IMR-90 (cell line): ENCODE data around the gene ISOC1. TPM values are rescaled to one million over a fixed set of nuclear protein-coding genes. Genes with fewer than 3 reads are reported as not detected.

Experiments used
- ATAC-seq: fragments of 200-7000 bp; cut with Tn5 transposase; 2 replicates; pipeline ENCODE4 v1.9.1; 2020; ENCODE audit warnings: low read depth, mild to moderate bottlenecking, moderate library complexity
- BruUV-seq: library from RNA; stranded (reverse); fragments of 400-500 nt; replicated peaks from 2 replicates; lab custom pipeline; 2021; lab: Mats Ljungman, UMichigan
- CTCF ChIA-PET: fragments of 300-600 bp; formaldehyde crosslinking; extraction: SDS; loops from one replicate; lab custom pipeline; 2021; ENCODE audit warnings: antibody characterized with exemption; lab: Yijun Ruan, JAX
- POLR2A ChIA-PET: fragments of 300-600 bp; sonication (Branson Sonifier 250); formaldehyde crosslinking; loops from one replicate; lab custom pipeline; 2022; ENCODE audit warnings: antibody characterized with exemption; ENCODE audit not compliant: unreplicated experiment; lab: Charles Lee
- DNase-seq: peaks from one replicate; pipeline ENCODE4 v3.0.0; 2013
- H2AFZ ChIP-seq: replicated peaks from 2 replicates; pipeline ENCODE3; 2013; ENCODE audit warnings: low read length, mild to moderate bottlenecking; ENCODE audit not compliant: poor library complexity
- H2AK5ac ChIP-seq: 2 replicates; pipeline ENCODE4 v1.6.1; 2013; ENCODE audit warnings: low read depth, low read length, inconsistent platforms
- H2AK9ac ChIP-seq: replicated peaks from 2 replicates; pipeline ENCODE3; 2013; ENCODE audit warnings: mild to moderate bottlenecking, low read depth, low read length, moderate library complexity; ENCODE audit not compliant: poor library complexity
- H2BK120ac ChIP-seq: 2 replicates; pipeline ENCODE4 v1.6.1; 2013; ENCODE audit warnings: low read depth, low read length, inconsistent platforms
- H2BK15ac ChIP-seq: 3 replicates; pipeline ENCODE4 v1.6.1; 2013; ENCODE audit warnings: low read depth, low read length, inconsistent platforms
- H2BK20ac ChIP-seq: 2 replicates; pipeline ENCODE4 v1.6.1; 2013; ENCODE audit warnings: low read depth, mild to moderate bottlenecking, inconsistent platforms, low read length, moderate library complexity
- H2BK5ac ChIP-seq: 2 replicates; pipeline ENCODE4 v1.6.1; 2013; ENCODE audit warnings: mild to moderate bottlenecking, low read depth, low read length, inconsistent platforms; ENCODE audit not compliant: poor library complexity, severe bottlenecking
- H3K14ac ChIP-seq: replicated peaks from 2 replicates; pipeline ENCODE4 v1.6.1; 2013; ENCODE audit warnings: low read depth, low read length, inconsistent platforms
- H3K18ac ChIP-seq: 2 replicates; pipeline ENCODE4 v1.6.1; 2013; ENCODE audit warnings: low read depth, low read length, control low read depth
- H3K23ac ChIP-seq: 2 replicates; pipeline ENCODE4 v1.6.1; 2013; ENCODE audit warnings: low read depth, low read length, inconsistent platforms
- H3K27ac ChIP-seq: 2 replicates; pipeline ENCODE4 v1.5.1; 2013; ENCODE audit warnings: mild to moderate bottlenecking, control low read depth, low read length; ENCODE audit not compliant: insufficient read depth
- H3K27me3 ChIP-seq: 2 replicates; pipeline ENCODE4 v1.6.1; 2013; ENCODE audit warnings: low read length; ENCODE audit not compliant: control insufficient read depth, insufficient read depth
- H3K36me3 ChIP-seq: 2 replicates; pipeline ENCODE4 v1.6.1; 2013; ENCODE audit warnings: low read length, mixed read lengths; ENCODE audit not compliant: control insufficient read depth, insufficient read depth
- H3K4ac ChIP-seq: 2 replicates; pipeline ENCODE4 v1.6.1; 2013; ENCODE audit warnings: low read depth, low read length, inconsistent platforms
- H3K4me1 ChIP-seq: 2 replicates; pipeline ENCODE4 v1.6.1; 2013; ENCODE audit warnings: low read length, mixed read lengths; ENCODE audit not compliant: control insufficient read depth, insufficient read depth
- H3K4me2 ChIP-seq: 2 replicates; pipeline ENCODE4 v1.6.1; 2013; ENCODE audit warnings: low read depth, mild to moderate bottlenecking, control low read depth, low read length, moderate library complexity
- H3K4me3 ChIP-seq: 2 replicates; pipeline ENCODE4 v1.5.1; 2013; ENCODE audit warnings: low read depth, mild to moderate bottlenecking, control low read depth, low read length, moderate library complexity; ENCODE audit not compliant: insufficient read depth
- H3K56ac ChIP-seq: 2 replicates; pipeline ENCODE4 v1.6.1; 2013; ENCODE audit warnings: low read length, inconsistent platforms; ENCODE audit not compliant: insufficient read depth; ENCODE audit errors: extremely low read depth
- H3K79me1 ChIP-seq, 2 experiments: 2 replicates each; pipeline ENCODE4 v1.6.1; 2013; ENCODE audit warnings: low read length in 2 of 2, inconsistent platforms in 1 of 2, low read depth in 1 of 2
- H3K9ac ChIP-seq: 2 replicates; pipeline ENCODE4 v1.6.1; 2013; ENCODE audit warnings: low read depth, low read length, control low read depth
- H3K9me1 ChIP-seq: 2 replicates; pipeline ENCODE4 v1.6.1; 2013; ENCODE audit warnings: low read length, inconsistent platforms; ENCODE audit not compliant: insufficient read depth
- H3K9me3 ChIP-seq: 2 replicates; pipeline ENCODE4 v1.6.1; 2013; ENCODE audit warnings: low read length; ENCODE audit not compliant: control insufficient read depth, insufficient read depth
- H4K20me1 ChIP-seq: 2 replicates; pipeline ENCODE4 v1.6.1; 2013; ENCODE audit warnings: low read length, inconsistent platforms; ENCODE audit not compliant: insufficient read depth
- H4K5ac ChIP-seq: 2 replicates; pipeline ENCODE4 v1.6.1; 2013; ENCODE audit warnings: mild to moderate bottlenecking, low read depth, low read length, control low read depth
- H4K8ac ChIP-seq, 2 experiments: 2 replicates each; pipeline ENCODE4 v1.6.1; 2013; ENCODE audit warnings: low read depth in 2 of 2, low read length in 2 of 2, control low read depth in 1 of 2, inconsistent platforms in 1 of 2
- H4K91ac ChIP-seq: 2 replicates; pipeline ENCODE4 v1.6.1; 2013; ENCODE audit warnings: low read depth, low read length, inconsistent platforms; ENCODE audit not compliant: insufficient read depth
- RAD21 ChIP-seq: IDR thresholded peaks from 2 replicates; pipeline ENCODE4 v1.6.1; 2012; ENCODE audit warnings: low read length, improper control_type of control experiment
- RFX5 ChIP-seq: IDR thresholded peaks from 2 replicates; pipeline ENCODE4 v1.8.0; 2012; ENCODE audit warnings: low read depth, mild to moderate bottlenecking, low read length, moderate library complexity
- WGBS, 2 experiments: methylation state at CpG; one replicate each; pipeline versions ENCODE4 v1.1.5 to v1.1.7; 2013; ENCODE audit warnings: missing lambda C conversion rate in 2 of 2; ENCODE audit not compliant: insufficient read length in 1 of 2; ENCODE audit errors: extremely low coverage in 2 of 2; 5-methylcytosine and 5-hydroxymethylcytosine counted together
- dilution Hi-C: fragments of 300-500 bp; cut with HindIII; formaldehyde crosslinking; loops from one replicate; pipeline ENCODE4 v1.14.3; 2018; ENCODE audit warnings: low sequenced_read_pairs; ENCODE audit not compliant: unreplicated experiment
- in situ Hi-C: fragments of 300-500 bp; cut with MboI; formaldehyde crosslinking; loops from 3 replicates; pipeline ENCODE4 v1.14.3; 2019; ENCODE audit warnings: low sequenced_read_pairs, inconsistent platforms, mixed read lengths
- intact Hi-C: fragments of 100-400 bp; cut with micrococcal nuclease; formaldehyde crosslinking; loops from 2 replicates; pipeline ENCODE4 v1.10.0; 2022
- polyA plus RNA-seq, 3 experiments: library from polyadenylated mRNA; depleted of rRNA; stranded (reverse); fragments of >200 nt; gene quantifications; 2 replicates each; pipeline ENCODE4 v1.2.3, GENCODE V29; 2012; ENCODE audit warnings: low replicate concordance in 1 of 3
- total RNA-seq: library from RNA; depleted of rRNA; stranded (reverse); fragments of >200 nt; gene quantifications from 2 replicates; pipeline ENCODE4 v1.2.3, GENCODE V29; 2012

Gene ISOC1
- total and polyA plus RNA-seq, 2 of the 4 experiments (the other 2 are of a cell fraction) = 10.8 to 11.6 TPM

DNA sequence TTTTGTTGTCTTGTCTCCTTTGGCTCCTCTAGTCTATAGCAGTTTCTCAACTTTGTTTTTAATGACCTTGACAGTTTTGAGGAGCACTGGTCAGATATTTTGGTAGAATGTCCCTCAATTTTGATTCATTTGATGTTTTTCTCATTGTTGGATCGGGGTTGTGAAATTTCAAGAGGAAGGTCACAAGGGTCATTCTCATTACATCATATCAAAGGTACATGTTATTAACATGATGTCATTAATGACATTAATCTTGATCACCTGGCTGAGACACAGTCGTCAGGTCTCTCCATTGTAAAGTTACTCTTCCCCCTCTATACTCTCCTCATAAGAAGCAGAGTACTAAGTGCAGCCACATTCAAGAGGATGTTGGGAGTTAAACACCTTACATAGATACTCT is 7.2 kb downstream of the ISOC1 start:
- in situ Hi-C loops (no loop called here), intact Hi-C loops (loop anchor here (10.0 kb wide), 1 partner anchor 363 kb away; the partner anchor contains the start of gene ADAMTS19), dilution Hi-C loops (no loop called here)
- H3K18ac ChIP-seq = no peak overlapping the region
- H2BK15ac ChIP-seq = no peak overlapping the region
- no CpG with 5 or more reads among the region's 2 CpGs for WGBS, 2 experiments
- H2AK9ac ChIP-seq = no peak overlapping the region
- ATAC-seq (no peak), DNase-seq (no peak)
- H3K79me1 ChIP-seq = peaks cover 4 to 10% of the 10 kb centered on the region in 2 experiments
- H4K20me1 ChIP-seq = no peaks in the 10 kb centered on the region
- H3K36me3 ChIP-seq = no peaks in the 10 kb centered on the region
- no peak overlapping the region for H2AFZ ChIP-seq
- H4K91ac ChIP-seq = no peak overlapping the region
- no peak overlapping the region for H3K56ac ChIP-seq
- H3K9ac ChIP-seq = no peak overlapping the region
- no peaks in the 10 kb centered on the region for H3K9me1 ChIP-seq
- no peak overlapping the region for H3K4ac ChIP-seq
- BruUV-seq = no TSS peak
- no peaks in the 10 kb centered on the region for H3K27me3 ChIP-seq
- TF ChIP-seq RAD21 (no peak), RFX5 (no peak)
- H3K4me1 ChIP-seq = peaks cover 4% of the 10 kb centered on the region; the same call in 1 of the 2 replicates
- no peak overlapping the region for H2AK5ac ChIP-seq
- no peaks in the 10 kb centered on the region for H3K9me3 ChIP-seq
- H3K23ac ChIP-seq = no peak overlapping the region
- no peak overlapping the region for H2BK5ac ChIP-seq
- no peak overlapping the region for H3K4me3 ChIP-seq
- ChIA-PET CTCF (no interaction called here), POLR2A (no interaction called here)
- no peak overlapping the region for H2BK120ac ChIP-seq
- H3K27ac ChIP-seq = no peak overlapping the region
- H4K5ac ChIP-seq = no peak overlapping the region
- H4K8ac ChIP-seq = no peak overlapping the region
- no peak overlapping the region for H3K4me2 ChIP-seq
- no peak overlapping the region for H3K14ac ChIP-seq
- H2BK20ac ChIP-seq = no peak overlapping the region
